Left cardiac atrium (tissue), 4 donors: ENCODE data around the gene STOML2. TPM values are rescaled to one million over a fixed set of nuclear protein-coding genes. Genes with fewer than 3 reads are reported as not detected.
A peak's percentile ranks its signal among the peaks of the same experiment; 100 is the strongest.
"Not testable (repeated sequence)": the region's sequence is repeated elsewhere in the genome, so short reads cannot be mapped to it uniquely, and the experiment has no call there.

Experiments used
- ATAC-seq, 2 donors: fragments of 200-7000 bp; cut with Tn5 transposase; one replicate each; pipeline ENCODE4 v1.9.1; 2020; ENCODE audit warnings: mild to moderate bottlenecking in 2 of 2, moderate library complexity in 2 of 2
- DNase-seq: peaks from one replicate; pipeline ENCODE4 v3.0.0-alpha.2; 2020
- intact Hi-C, 2 donors: fragments of 100-400 bp; cut with DNase I; formaldehyde crosslinking; loops; one replicate each; pipeline versions ENCODE4 v1.14.1 to v1.15.1; 2022 to 2023
- long read RNA-seq: library from polyadenylated mRNA; unstranded; transcript quantifications from one replicate; pipeline ENCODE4 v2.0.0, GENCODE V29; 2021
- total RNA-seq, 2 donors: library from RNA; stranded (reverse); fragmentation: NEBNext Ultra II Directional; extraction: Animal tissue kit (Norgen Biotek cat#: 25700); gene quantifications; one replicate each; pipeline ENCODE4 v1.2.1, GENCODE V29; 2021
- donor health status: DM: no; HTN: yes; CAD: no.
- donor health status: DM: no; HTN: yes; CAD: no; lungs with severe emphysema.
- donor health status: DM: yes; HTN: yes; CAD: no.
- donor health status: Dilated cardiomyopathy.

Gene STOML2, protein sequence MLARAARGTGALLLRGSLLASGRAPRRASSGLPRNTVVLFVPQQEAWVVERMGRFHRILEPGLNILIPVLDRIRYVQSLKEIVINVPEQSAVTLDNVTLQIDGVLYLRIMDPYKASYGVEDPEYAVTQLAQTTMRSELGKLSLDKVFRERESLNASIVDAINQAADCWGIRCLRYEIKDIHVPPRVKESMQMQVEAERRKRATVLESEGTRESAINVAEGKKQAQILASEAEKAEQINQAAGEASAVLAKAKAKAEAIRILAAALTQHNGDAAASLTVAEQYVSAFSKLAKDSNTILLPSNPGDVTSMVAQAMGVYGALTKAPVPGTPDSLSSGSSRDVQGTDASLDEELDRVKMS
- 10 to 100 TPM; 95.7 to 97.4 TPM for total RNA-seq
- long read RNA-seq, transcript STOML2-201 (10 exons, 1,278 nt), result major isoform, 129 of 144 reads
- long read RNA-seq, partial matches to known transcripts, result 7 of 144 reads
- long read RNA-seq, other reads (novel, unspliced or antisense), result 6 of 144 reads

DNA sequence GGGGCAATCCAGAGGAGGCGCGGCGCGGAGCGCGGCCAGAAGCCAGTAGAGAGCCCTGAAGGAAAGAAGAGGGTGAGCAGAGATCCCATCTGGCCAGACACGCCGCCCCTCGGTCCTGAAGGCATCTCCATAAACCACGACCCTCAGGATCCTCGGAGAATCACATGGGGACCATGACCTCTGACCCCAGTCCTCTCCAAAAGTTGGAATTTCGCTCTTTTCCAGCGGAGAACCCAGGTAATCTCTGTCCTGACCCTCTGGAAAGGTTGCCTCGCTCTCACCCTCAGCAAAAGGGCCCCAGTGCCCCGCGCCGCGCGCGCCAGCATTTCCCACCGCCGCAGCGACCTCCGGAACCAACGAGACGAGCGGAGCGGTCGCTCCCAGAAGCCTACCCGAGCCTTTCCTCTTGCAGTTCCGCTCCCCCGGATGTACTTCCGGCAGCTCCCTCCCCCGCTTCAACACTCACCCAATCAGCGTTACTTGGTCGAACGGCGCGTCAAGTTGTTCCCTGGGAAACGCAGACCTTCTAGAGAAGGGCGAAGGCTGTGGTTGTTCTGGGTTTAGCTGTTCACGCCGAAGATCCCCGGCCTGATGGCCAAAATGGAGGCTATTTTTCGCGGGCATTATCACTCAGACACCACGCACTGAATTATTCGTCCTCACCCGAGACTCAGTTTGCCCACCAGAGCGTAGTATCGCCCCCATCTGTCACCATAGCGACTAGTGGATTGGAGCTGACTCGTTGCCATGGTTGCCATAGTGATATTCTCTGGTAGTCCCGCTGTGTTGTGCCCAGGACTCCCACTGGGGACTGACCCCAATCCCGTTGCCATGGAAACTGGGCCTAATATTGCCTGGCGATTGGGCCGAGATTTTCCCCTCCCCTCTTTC lies at the start of gene STOML2:
TSS of gene STOML2 (minus strand) at position 363 of the 891 bp plus-strand sequence. CDS start at position 326, 37 bp downstream.
- DNase-seq, result peak; percentile 95
- ATAC-seq, result peak; percentile 97 to 98
- intact Hi-C loops, result loop anchor here in 1 of 2 donors (2.0 kb wide), 1 partner anchor 30 kb away; the partner anchor contains the start of gene VCP

DNA sequence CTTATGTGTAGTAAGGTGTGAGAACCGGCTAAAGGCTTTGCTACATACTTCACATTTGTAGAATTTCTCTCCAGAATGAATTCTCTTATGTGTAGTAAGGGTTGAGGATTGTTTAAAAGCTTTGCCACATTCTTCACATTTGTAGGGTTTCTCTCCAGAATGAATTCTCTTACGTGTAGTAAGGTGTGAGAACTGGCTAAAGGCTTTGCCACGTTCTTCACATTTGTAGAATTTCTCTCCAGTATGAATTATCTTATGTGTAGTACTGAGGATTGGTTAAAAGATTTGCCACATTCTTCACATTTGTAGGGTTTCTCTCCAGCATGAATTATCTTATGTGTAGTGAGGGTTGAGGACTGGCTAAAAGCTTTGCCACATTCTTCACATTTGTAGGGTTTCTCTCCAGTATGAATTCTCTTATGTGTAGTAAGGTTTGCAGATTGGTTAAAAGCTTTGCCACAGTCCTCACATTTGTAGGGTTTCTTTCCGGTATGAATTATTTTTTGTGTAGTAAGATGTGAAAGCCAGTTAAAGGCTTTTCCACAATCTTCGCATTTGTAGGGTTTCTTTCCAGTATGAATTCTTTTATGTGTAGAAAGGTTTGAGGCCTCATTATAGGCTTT lies 45.1 kb upstream of the STOML2 start:
- ATAC-seq, intact Hi-C loops, DNase-seq: not testable (repeated sequence)

- intact Hi-C loops, result no loop called here
- no peak for DNase-seq
- ATAC-seq, result no peak
Observed at GRCh38 chr9:35142037-35142436, 39.1 kb upstream of the STOML2 start.

DNA sequence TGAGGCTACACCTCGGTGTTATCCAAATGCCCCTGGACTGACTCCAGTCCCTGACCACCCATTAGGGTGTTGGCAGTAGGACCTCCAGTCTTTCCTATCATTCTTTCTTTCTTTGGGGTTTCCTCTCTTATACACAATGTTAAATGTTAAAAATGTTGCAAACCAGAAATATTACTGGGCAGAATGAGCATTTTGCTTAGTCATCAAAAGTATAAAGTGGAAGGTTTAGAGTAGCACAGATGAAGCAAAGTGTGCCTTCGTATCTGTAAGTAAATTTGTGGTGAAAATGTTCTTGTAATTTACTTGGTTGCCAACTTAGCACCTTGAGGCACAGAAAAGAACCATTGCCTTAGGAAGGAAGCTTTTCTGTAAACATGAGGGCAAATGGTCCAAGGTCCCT lies 37.2 kb upstream of the STOML2 start:
- no peak for ATAC-seq
- DNase-seq, result no peak
- intact Hi-C loops, result no loop called here

- intact Hi-C loops, result no loop called here
- ATAC-seq (no peak), DNase-seq (no peak)
Observed at GRCh38 chr9:35136866-35137265, 33.9 kb upstream of the STOML2 start.

DNA sequence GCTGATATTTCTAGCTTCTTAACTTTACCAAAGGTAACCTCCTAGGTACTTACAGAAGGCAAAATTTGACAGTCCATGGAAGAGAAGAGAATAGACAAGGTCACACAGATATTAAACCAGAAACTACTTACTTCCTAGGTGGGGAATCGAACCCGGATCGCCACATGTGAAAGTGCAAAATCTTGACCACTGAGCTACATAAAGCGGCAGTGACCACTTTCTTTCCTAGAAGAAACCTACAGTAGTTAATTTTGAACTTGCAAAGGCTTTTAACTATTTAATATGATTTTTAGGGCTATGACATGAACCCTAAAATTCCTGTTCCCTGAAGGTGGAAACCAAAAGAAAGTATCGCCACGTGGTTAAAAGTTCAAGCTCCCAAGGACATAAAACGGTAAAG lies 33.1 kb upstream of the STOML2 start:
- intact Hi-C loops, result no loop called here
- DNase-seq, result no peak
- no peak for ATAC-seq

GRCh38 chr9:35134920-35135319 lies 32.0 kb upstream of the STOML2 start:
- DNase-seq (no peak), ATAC-seq (no peak)
- intact Hi-C loops, result no loop called here

GRCh38 chr9:35116898-35117551 lies 14.1 kb upstream of the STOML2 start:
- DNase-seq (peak; percentile 93), ATAC-seq (peak; percentile 76 to 82)
- intact Hi-C loops, result loop anchor here (1.0 to 10.0 kb wide), 6 partner anchors 46 to 488 kb away; partner anchors contain the start of genes TESK1 (in 1 of the 2) and UNC13B (in 1 of the 2)

- DNase-seq (no peak), ATAC-seq (peak; percentile 0 to 1)
- intact Hi-C loops, result loop anchor here (2.0 to 10.0 kb wide), 5 partner anchors 46 to 488 kb away; partner anchors contain the start of genes TESK1 (in 1 of the 2) and UNC13B (in 1 of the 2)
Observed at GRCh38 chr9:35116539-35116897, 13.6 kb upstream of the STOML2 start.

- peak; percentile 72 to 74 for ATAC-seq
- intact Hi-C loops, result loop anchor here (2.0 to 10.0 kb wide), 5 partner anchors 47 to 489 kb away; partner anchors contain the start of genes TESK1 (in 1 of the 2) and UNC13B (in 1 of the 2)
- DNase-seq, result peak; percentile 97
Observed at GRCh38 chr9:35115680-35116538, 13.0 kb upstream of the STOML2 start, which contains the start of gene ATOSB. TSS of gene ATOSB (minus strand) at chr9:35115862. CDS start at chr9:35108274, 7,588 bp downstream.

DNA sequence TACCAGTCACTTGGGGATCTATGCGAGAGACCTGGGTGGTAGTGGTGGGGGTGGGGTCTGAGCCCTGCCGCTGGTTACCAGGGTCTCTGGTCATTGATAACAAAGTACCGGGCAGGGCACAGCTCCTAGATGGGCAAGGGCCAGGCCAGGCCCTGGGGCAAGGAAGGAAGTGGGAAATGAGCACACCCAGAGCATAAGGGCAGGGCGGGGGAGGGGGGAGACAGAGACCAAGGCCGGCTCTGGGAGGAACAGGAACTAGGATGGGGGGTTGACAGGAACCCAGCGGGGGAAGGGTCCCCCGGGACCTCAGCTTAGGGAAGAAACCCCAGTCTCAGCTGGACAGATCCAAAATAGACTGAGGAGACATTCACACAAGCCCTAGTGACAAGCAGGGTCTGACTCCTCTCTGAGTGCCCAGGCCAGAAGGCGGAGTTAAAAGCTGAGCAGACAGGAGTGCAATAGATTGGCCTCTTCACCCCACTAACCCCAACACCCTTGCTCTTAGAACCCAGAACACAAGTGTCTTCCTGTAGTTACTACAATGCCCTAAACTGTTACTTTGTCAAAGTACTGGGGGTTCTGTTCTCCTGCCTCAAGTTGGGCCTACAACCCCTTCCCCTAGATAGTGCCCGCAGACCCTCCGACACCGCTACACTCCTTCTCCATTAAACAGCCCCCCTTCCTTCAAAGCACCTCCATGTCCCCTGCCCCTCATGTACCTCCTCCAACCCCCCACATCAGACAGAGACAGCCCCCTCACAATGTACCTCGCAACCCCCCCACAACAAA lies 12.1 kb upstream of the STOML2 start:
- ATAC-seq (peak in 1 of 2 donors; percentile 5), DNase-seq (peak; percentile 81)
- intact Hi-C loops, result loop anchor here (5.0 to 10.0 kb wide), 3 partner anchors 152 to 490 kb away; partner anchors contain the start of gene TESK1 (in 1 of the 2)

DNA sequence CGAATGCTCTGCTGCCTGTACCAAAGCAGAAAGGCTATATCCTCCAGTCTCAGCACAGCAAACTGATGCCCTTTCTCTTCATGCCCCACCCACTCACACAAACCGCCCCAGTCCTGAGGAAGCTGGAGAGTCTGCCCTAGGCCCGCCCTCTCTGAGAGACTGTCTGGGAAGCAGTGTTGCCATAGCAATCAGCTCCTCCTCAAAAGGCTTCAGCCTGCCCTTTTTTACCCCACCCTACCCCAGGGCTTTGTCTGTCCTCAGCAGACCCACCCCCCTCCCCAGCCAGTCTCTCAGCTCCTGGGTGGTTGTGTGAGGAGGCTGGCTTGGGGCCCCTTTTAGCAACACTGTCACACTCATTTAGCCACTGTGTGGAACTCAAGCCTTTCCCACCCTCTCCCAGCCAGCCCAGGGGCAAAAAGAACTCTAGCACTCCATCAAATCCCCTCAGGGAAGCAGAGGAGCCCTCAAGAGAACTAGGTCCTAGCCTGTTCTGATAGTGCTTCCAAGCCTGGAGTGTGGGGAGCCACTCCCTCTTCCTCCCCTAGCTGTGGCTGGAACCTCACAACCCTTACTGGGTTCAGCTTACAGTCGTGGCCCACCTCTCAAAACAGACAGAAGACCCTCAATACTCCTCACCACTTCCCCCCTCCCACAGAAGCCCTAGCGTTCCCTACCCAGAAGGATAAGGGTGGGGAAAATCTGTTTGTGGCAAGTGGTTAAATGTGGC lies 11.3 kb upstream of the STOML2 start:
- DNase-seq (peak; percentile 92), ATAC-seq (peak; percentile 6 to 39)
- intact Hi-C loops, result loop anchor here in 1 of 2 donors (10.0 kb wide), 1 partner anchor 491 kb away; the partner anchor contains the start of gene TESK1

GRCh38 chr9:35112257-35113020 lies 9.5 kb upstream of the STOML2 start:
- ATAC-seq (no peak), DNase-seq (peak; percentile 60)
- intact Hi-C loops, result loop anchor here in 1 of 2 donors (10.0 kb wide), 1 partner anchor 492 kb away; the partner anchor contains the start of gene TESK1

DNA sequence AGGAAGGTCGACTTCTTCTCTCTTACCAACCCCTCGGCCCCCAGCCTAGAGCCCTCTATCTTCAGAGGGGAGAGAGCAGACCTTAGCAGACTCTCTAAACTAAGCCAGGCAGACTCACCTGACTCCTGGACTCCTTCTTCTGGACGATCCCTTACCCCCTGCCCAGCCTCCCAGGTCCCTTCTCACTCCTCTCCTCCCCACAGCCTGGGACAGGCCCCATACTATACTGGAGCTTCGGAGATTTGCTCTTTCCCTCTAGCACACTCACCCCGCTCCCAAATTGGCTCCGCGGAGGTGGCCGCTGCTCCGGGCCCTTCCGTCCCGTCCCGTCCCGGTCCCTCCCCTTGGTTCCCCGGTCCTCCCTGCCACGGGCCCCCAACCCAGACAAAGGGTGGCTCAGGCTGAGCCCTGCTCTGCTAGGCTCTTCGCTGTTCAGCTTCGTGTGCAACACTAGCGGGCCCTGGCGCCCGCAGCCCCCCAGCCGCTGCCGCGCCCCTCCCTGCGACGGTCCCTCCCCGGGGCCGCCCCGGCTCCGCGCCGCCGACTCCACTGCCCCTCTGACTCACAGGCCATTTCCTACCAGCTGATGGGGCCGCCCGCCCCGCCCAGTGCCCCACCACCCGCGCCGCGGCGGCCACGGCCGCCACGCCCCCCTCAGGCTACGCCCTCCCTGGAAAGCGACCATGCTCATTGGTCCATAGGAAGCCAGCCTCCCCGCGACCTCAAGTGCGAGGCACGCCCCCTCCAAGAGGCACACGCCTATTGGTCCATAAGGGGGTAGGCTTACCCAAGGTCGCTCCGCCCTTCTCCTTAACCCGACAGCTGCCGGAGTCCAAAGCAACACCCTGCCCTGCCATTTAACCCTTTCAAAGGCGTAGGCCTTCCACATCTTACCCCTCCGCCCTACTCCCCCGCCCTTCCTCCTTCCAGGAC lies 8.3 kb upstream of the STOML2 start:
- peak; percentile 76 to 87 for ATAC-seq
- intact Hi-C loops, result loop anchor here in 1 of 2 donors (10.0 kb wide), 1 partner anchor 494 kb away; the partner anchor contains the start of gene TESK1
- DNase-seq, result peak; percentile 99
